ENCODE data around the gene PSMF1.
A peak's percentile ranks its signal among the peaks of the same experiment; 100 is the strongest.

The PSMF1 gene

GRCh38 chr20:1165521-1165920, 47.1 kb downstream of the PSMF1 start:
- DNase-seq = no peak

GRCh38 chr20:1165941-1166340, 47.5 kb downstream of the PSMF1 start:
- no peak for DNase-seq

- DNase-seq = no peak
Measured at GRCh38 chr20:1166948-1167720, 48.7 kb downstream of the PSMF1 start.

GRCh38 chr20:1169224-1169623, 50.8 kb downstream of the PSMF1 start:
- no peak for DNase-seq

- DNase-seq = peak in 1 of 6 experiments; percentile 15
Measured at GRCh38 chr20:1171461-1172093, 53.2 kb downstream of the PSMF1 start.

- no peak for DNase-seq
Measured at GRCh38 chr20:1173698-1174097, 55.3 kb downstream of the PSMF1 start.

GRCh38 chr20:1174787-1175186, 56.4 kb downstream of the PSMF1 start:
- DNase-seq = no peak

GRCh38 chr20:1177680-1178079, 59.3 kb downstream of the PSMF1 start:
- no peak for DNase-seq

- no peak for DNase-seq
Measured at GRCh38 chr20:1178103-1178502, 59.7 kb downstream of the PSMF1 start.

GRCh38 chr20:1178623-1179022, 60.2 kb downstream of the PSMF1 start:
- no peak for DNase-seq

GRCh38 chr20:1180949-1181348, 62.5 kb downstream of the PSMF1 start:
- DNase-seq = no peak

- DNase-seq = no peak
Measured at GRCh38 chr20:1182106-1182505, 63.7 kb downstream of the PSMF1 start.

GRCh38 chr20:1183153-1183552, 64.8 kb downstream of the PSMF1 start:
- DNase-seq = no peak

GRCh38 chr20:1184260-1184637, 65.8 kb downstream of the PSMF1 start:
- DNase-seq = no peak

GRCh38 chr20:1184638-1185315, 66.4 kb downstream of the PSMF1 start, which contains the start of gene TMEM74B:
Gene TMEM74B, minus strand, starts transcription at chr20:1184981. Its CDS starts 1,180 bp downstream, at chr20:1183801.
- no peak for DNase-seq

- no peak for DNase-seq
Measured at GRCh38 chr20:1185316-1185741, 66.9 kb downstream of the PSMF1 start.

GRCh38 chr20:1185790-1186334, 67.5 kb downstream of the PSMF1 start:
- DNase-seq = peak in 5 of 6 experiments; percentile 9 to 33 (median 19)

- no peak for DNase-seq
Measured at GRCh38 chr20:1186367-1186991, 68.1 kb downstream of the PSMF1 start.

GRCh38 chr20:1187605-1188171, 69.3 kb downstream of the PSMF1 start:
- DNase-seq = no peak

GRCh38 chr20:1188347-1188746, 69.9 kb downstream of the PSMF1 start:
- no peak for DNase-seq

- no peak for DNase-seq
Measured at GRCh38 chr20:1189827-1190226, 71.4 kb downstream of the PSMF1 start.

GRCh38 chr20:1190847-1191246, 72.4 kb downstream of the PSMF1 start:
- no peak for DNase-seq

- DNase-seq = no peak
Measured at GRCh38 chr20:1191299-1191698, 72.9 kb downstream of the PSMF1 start.

Data from stimulated activated naive CD4-positive, alpha-beta T cell (primary cell).